Naive B cell (primary cell): ENCODE data around the gene TFDP2. TPM values are rescaled to one million over a fixed set of nuclear protein-coding genes. Genes with fewer than 3 reads are reported as not detected.
"Not testable (repeated sequence)": the region's sequence is repeated elsewhere in the genome, so short reads cannot be mapped to it uniquely, and the experiment has no call there.

Experiments
- ATAC-seq, 2 donors: fragments of 150-1000 bp; cut with Tn5 transposase; 2 replicates each; pipeline ENCODE4 v1.10.0; 2021; ENCODE audit warnings: low read depth in 2 of 2, mild to moderate bottlenecking in 2 of 2, moderate library complexity in 2 of 2
- DNase-seq: peaks from one replicate; pipeline ENCODE4 v3.0.0; 2022
- H3K27ac Mint-ChIP-seq, 6 donors: one replicate each; pipeline ENCODE4 v1.8.0; 2020 to 2022; ENCODE audit warnings: mild to moderate bottlenecking in 6 of 6, mixed read lengths in 6 of 6, moderate library complexity in 5 of 6, inconsistent platforms in 2 of 6
- H3K27me3 Mint-ChIP-seq, 3 donors: one replicate each; pipeline ENCODE4 v1.8.0; 2021 to 2022; ENCODE audit warnings: mixed read lengths in 3 of 3, mild to moderate bottlenecking in 1 of 3
- H3K36me3 Mint-ChIP-seq, 2 donors: one replicate each; pipeline ENCODE4 v1.8.0; 2020 to 2022; ENCODE audit warnings: mixed read lengths in 2 of 2, inconsistent platforms in 1 of 2, mild to moderate bottlenecking in 1 of 2
- H3K4me1 Mint-ChIP-seq, 3 donors: one replicate each; pipeline ENCODE4 v1.8.0; 2020 to 2022; ENCODE audit warnings: mixed read lengths in 3 of 3, inconsistent platforms in 1 of 3, mild to moderate bottlenecking in 1 of 3, moderate library complexity in 1 of 3
- H3K4me3 Mint-ChIP-seq, 8 donors: one replicate each; pipeline ENCODE4 v1.8.0; 2020 to 2022; ENCODE audit warnings: mild to moderate bottlenecking in 8 of 8, mixed read lengths in 8 of 8, moderate library complexity in 8 of 8, inconsistent platforms in 2 of 8
- H3K9me3 Mint-ChIP-seq, 7 donors: one replicate each; pipeline ENCODE4 v1.8.0; 2020 to 2022; ENCODE audit warnings: mixed read lengths in 7 of 7, mild to moderate bottlenecking in 5 of 7, inconsistent platforms in 2 of 7, moderate library complexity in 1 of 7
- polyA plus RNA-seq, 6 donors: library from polyadenylated mRNA; unstranded; fragments of 300-500 nt; fragmentation: Illumina TruSeq; gene quantifications; one replicate each; pipeline ENCODE4 v1.2.3, GENCODE V29; 2021; ENCODE audit warnings: low read depth in 6 of 6

Gene TFDP2
- polyA plus RNA-seq, 6 donors from 2014 or later: 9.3 to 33.8 (median 24.2) TPM

- Mint-ChIP-seq H3K36me3 (peaks cover 0 to 8% of the 10 kb centered on the region in 2 donors), H3K4me3 (no peak overlapping the region), H3K4me1 (no peaks in the 10 kb centered on the region), H3K27ac (peak overlapping the region in 2 of 6 donors; percentile 22 to 29), H3K9me3 (peaks cover 0 to 2% (median 0%) of the 10 kb centered on the region in 7 donors), H3K27me3 (no peaks in the 10 kb centered on the region)
- ATAC-seq (no peak), DNase-seq (no peak)
Measured at GRCh38 chr3:141929341-141929995, 219.9 kb downstream of the TFDP2 start.

- Mint-ChIP-seq H3K27ac (peak overlapping the region in 2 of 6 donors; percentile 18 to 46), H3K9me3 (peaks cover 0 to 2% (median 0%) of the 10 kb centered on the region in 7 donors), H3K36me3 (peaks cover 0 to 8% of the 10 kb centered on the region in 2 donors), H3K4me1 (no peaks in the 10 kb centered on the region), H3K27me3 (no peaks in the 10 kb centered on the region), H3K4me3 (no peak overlapping the region)
- no peak for DNase-seq
- no peak for ATAC-seq
Measured at GRCh38 chr3:141928631-141929270, 220.6 kb downstream of the TFDP2 start.

GRCh38 chr3:141926929-141927328 is 222.4 kb downstream of the TFDP2 start:
- no peak for ATAC-seq

GRCh38 chr3:141925677-141926076 is 223.7 kb downstream of the TFDP2 start:
- Mint-ChIP-seq H3K36me3 (peaks cover 0 to 13% of the 10 kb centered on the region in 2 donors), H3K27ac (peak overlapping the region in 2 of 6 donors; percentile 11 to 73)
- not testable (repeated sequence) for DNase-seq, H3K4me3 Mint-ChIP-seq, H3K4me1 Mint-ChIP-seq, H3K27me3 Mint-ChIP-seq, H3K9me3 Mint-ChIP-seq, ATAC-seq

More at GRCh38 chr3:141926929-141927328, 222.4 kb downstream of the TFDP2 start:
- Mint-ChIP-seq H3K27me3 (no peaks in the 10 kb centered on the region), H3K9me3 (peaks cover 0 to 2% (median 0%) of the 10 kb centered on the region in 7 donors), H3K27ac (no peak overlapping the region), H3K4me3 (no peak overlapping the region), H3K4me1 (no peaks in the 10 kb centered on the region), H3K36me3 (peaks cover 0 to 13% of the 10 kb centered on the region in 2 donors)
- no peak for DNase-seq

- Mint-ChIP-seq H3K4me3 (no peak overlapping the region), H3K27me3 (no peaks in the 10 kb centered on the region), H3K36me3 (peaks cover 0 to 6% of the 10 kb centered on the region in 2 donors), H3K27ac (peak overlapping the region in 1 of 6 donors; percentile 19), H3K9me3 (peaks cover 0 to 2% (median 0%) of the 10 kb centered on the region in 7 donors), H3K4me1 (no peaks in the 10 kb centered on the region)
- no peak for DNase-seq
- ATAC-seq: no peak
Measured at GRCh38 chr3:141921316-141921715, 228.0 kb downstream of the TFDP2 start.

- no peaks in the 10 kb centered on the region for H3K4me1 Mint-ChIP-seq
- no peak overlapping the region for H3K27ac Mint-ChIP-seq
- H3K27me3 Mint-ChIP-seq: no peaks in the 10 kb centered on the region
- H3K36me3 Mint-ChIP-seq: peaks cover 0 to 6% of the 10 kb centered on the region in 2 donors
- ATAC-seq: no peak
- H3K9me3 Mint-ChIP-seq: peaks cover 0 to 2% (median 0%) of the 10 kb centered on the region in 7 donors
- DNase-seq: no peak
- no peak overlapping the region for H3K4me3 Mint-ChIP-seq
Measured at GRCh38 chr3:141920701-141921100, 228.6 kb downstream of the TFDP2 start.

GRCh38 chr3:141915766-141916165 is 233.6 kb downstream of the TFDP2 start:
- Mint-ChIP-seq H3K4me1 (peaks cover 0 to 4% (median 0%) of the 10 kb centered on the region in 3 donors), H3K9me3 (peaks cover 0 to 3% (median 0%) of the 10 kb centered on the region in 7 donors), H3K36me3 (peaks cover 5 to 8% of the 10 kb centered on the region in 2 donors), H3K27me3 (no peaks in the 10 kb centered on the region), H3K4me3 (no peak overlapping the region), H3K27ac (no peak overlapping the region)
- DNase-seq: no peak
- no peak for ATAC-seq

- no peak for DNase-seq
- Mint-ChIP-seq H3K27ac (no peak overlapping the region), H3K36me3 (peaks cover 8% of the 10 kb centered on the region in 2 donors), H3K9me3 (peaks cover 0 to 3% (median 0%) of the 10 kb centered on the region in 7 donors), H3K27me3 (no peaks in the 10 kb centered on the region), H3K4me3 (no peak overlapping the region), H3K4me1 (peaks cover 0 to 4% (median 0%) of the 10 kb centered on the region in 3 donors)
- no peak for ATAC-seq
Measured at GRCh38 chr3:141915016-141915415, 234.3 kb downstream of the TFDP2 start.

GRCh38 chr3:141914311-141914710 is 235.0 kb downstream of the TFDP2 start:
- no peak for DNase-seq
- ATAC-seq: no peak
- Mint-ChIP-seq H3K27ac (no peak overlapping the region), H3K4me1 (peaks cover 0 to 4% (median 0%) of the 10 kb centered on the region in 3 donors), H3K36me3 (peaks cover 11 to 13% of the 10 kb centered on the region in 2 donors), H3K4me3 (no peak overlapping the region), H3K9me3 (peaks cover 0 to 3% (median 0%) of the 10 kb centered on the region in 7 donors), H3K27me3 (no peaks in the 10 kb centered on the region)

GRCh38 chr3:141913150-141913811 is 236.1 kb downstream of the TFDP2 start:
- DNase-seq (peak; percentile 29), ATAC-seq (peak; percentile 70 to 87)
- Mint-ChIP-seq H3K4me3 (no peak overlapping the region), H3K9me3 (peaks cover 0 to 3% (median 0%) of the 10 kb centered on the region in 7 donors), H3K27me3 (no peaks in the 10 kb centered on the region), H3K36me3 (peaks cover 21 to 24% of the 10 kb centered on the region in 2 donors), H3K27ac (peak overlapping the region in 1 of 6 donors; percentile 66), H3K4me1 (peaks cover 0 to 4% (median 0%) of the 10 kb centered on the region in 3 donors)

GRCh38 chr3:141909986-141910385 is 239.4 kb downstream of the TFDP2 start:
- H3K4me1 Mint-ChIP-seq, ATAC-seq, H3K27me3 Mint-ChIP-seq, H3K4me3 Mint-ChIP-seq, DNase-seq, H3K9me3 Mint-ChIP-seq: not testable (repeated sequence)
- peaks cover 27 to 29% of the 10 kb centered on the region in 2 donors for H3K36me3 Mint-ChIP-seq
- peak overlapping the region in 1 of 6 donors; percentile 70 for H3K27ac Mint-ChIP-seq

GRCh38 chr3:141909408-141909807 is 239.9 kb downstream of the TFDP2 start:
- Mint-ChIP-seq H3K36me3 (peaks cover 27 to 29% of the 10 kb centered on the region in 2 donors), H3K27ac (peak overlapping the region in 2 of 6 donors; percentile 37 to 40)
- ATAC-seq: no peak

GRCh38 chr3:141905129-141905528 is 244.2 kb downstream of the TFDP2 start:
- ATAC-seq (no peak), DNase-seq (no peak)
- Mint-ChIP-seq H3K9me3 (peaks cover 3 to 8% (median 6%) of the 10 kb centered on the region in 7 donors), H3K27ac (peak overlapping the region in 2 of 6 donors; percentile 5 to 9), H3K4me1 (peaks cover 6 to 12% (median 10%) of the 10 kb centered on the region in 3 donors), H3K36me3 (peaks cover 25% of the 10 kb centered on the region in 2 donors), H3K4me3 (peak overlapping the region in 1 of 8 donors; percentile 50), H3K27me3 (no peaks in the 10 kb centered on the region)

More at GRCh38 chr3:141909408-141909807, 239.9 kb downstream of the TFDP2 start:
- peaks cover 0 to 4% (median 0%) of the 10 kb centered on the region in 3 donors for H3K4me1 Mint-ChIP-seq
- H3K27me3 Mint-ChIP-seq: no peaks in the 10 kb centered on the region
- peaks cover 0 to 3% (median 0%) of the 10 kb centered on the region in 7 donors for H3K9me3 Mint-ChIP-seq
- no peak overlapping the region for H3K4me3 Mint-ChIP-seq
- no peak for DNase-seq
